GM12801 (cell line): Measurements from ENCODE around the gene SCG5.

Experiments
- TF ChIP-seq, protein P1 (sequence below): IDR thresholded peaks from one replicate; pipeline ENCODE4 v1.5.1; 2011; ENCODE audit warnings: control low read depth; ENCODE audit not compliant: insufficient read length; ENCODE audit errors: extremely low read depth

Gene SCG5

DNA sequence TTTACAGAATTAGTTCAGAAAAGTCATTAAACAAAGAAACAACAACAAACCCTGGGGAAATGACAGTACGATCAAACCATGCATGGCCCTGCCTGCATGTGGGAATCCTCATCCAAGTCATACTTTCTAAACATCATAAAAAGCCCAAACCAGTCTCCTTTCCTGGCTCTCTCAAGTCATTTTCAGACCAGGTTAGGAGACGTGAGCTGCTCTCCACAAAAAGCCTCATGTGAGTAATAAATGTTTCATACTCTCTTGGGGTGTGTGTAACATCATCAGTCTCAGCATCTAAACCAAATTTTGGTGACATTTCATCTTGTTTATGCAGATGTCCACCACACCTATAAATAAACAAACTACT is 95.2 kb downstream of the SCG5 start:
- TF ChIP-seq, protein P1, sequence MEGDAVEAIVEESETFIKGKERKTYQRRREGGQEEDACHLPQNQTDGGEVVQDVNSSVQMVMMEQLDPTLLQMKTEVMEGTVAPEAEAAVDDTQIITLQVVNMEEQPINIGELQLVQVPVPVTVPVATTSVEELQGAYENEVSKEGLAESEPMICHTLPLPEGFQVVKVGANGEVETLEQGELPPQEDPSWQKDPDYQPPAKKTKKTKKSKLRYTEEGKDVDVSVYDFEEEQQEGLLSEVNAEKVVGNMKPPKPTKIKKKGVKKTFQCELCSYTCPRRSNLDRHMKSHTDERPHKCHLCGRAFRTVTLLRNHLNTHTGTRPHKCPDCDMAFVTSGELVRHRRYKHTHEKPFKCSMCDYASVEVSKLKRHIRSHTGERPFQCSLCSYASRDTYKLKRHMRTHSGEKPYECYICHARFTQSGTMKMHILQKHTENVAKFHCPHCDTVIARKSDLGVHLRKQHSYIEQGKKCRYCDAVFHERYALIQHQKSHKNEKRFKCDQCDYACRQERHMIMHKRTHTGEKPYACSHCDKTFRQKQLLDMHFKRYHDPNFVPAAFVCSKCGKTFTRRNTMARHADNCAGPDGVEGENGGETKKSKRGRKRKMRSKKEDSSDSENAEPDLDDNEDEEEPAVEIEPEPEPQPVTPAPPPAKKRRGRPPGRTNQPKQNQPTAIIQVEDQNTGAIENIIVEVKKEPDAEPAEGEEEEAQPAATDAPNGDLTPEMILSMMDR: no peak

- TF ChIP-seq, protein P1: no peak
Observed at GRCh38 chr15:32737304-32737703, 95.8 kb downstream of the SCG5 start.

- TF ChIP-seq, protein P1: no peak
Observed at GRCh38 chr15:32738666-32739065, 97.2 kb downstream of the SCG5 start.

GRCh38 chr15:32739522-32740063 is 98.1 kb downstream of the SCG5 start:
- TF ChIP-seq, protein P1: no peak

DNA sequence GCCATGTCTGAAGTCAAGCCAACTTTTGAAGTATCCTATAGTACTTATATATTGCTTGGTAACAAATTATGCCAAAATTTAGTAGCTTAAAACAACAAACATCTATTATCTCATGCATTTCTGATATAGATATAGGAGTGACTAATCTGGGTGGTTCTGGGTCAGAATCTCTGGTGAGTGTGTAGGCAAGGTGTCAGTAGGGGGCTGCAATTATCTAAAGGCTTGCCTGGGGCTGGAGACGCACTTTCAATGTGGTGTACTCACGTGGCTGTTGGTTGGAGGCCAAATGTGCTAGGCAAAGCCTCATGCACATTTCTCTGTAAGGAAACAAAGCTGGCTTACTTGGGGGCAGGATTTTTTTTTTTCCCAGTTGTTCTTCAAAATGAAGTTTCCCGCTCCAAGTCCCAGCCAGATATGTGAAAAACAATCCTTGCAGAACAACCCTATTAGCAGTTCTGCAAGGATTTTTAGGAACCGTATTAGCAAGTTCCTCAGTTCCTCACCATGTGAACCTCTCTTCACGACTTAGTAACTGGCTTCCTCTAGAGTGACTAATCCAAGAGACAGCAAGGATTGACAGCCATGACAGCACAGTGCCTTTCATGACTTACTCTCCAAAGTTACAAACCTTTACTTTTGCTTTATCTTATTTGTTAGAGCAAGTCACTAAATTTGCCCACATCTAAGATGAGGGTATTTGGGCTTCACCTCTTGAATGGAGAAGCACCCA is 102.1 kb downstream of the SCG5 start:
- TF ChIP-seq, protein P1: no peak

DNA sequence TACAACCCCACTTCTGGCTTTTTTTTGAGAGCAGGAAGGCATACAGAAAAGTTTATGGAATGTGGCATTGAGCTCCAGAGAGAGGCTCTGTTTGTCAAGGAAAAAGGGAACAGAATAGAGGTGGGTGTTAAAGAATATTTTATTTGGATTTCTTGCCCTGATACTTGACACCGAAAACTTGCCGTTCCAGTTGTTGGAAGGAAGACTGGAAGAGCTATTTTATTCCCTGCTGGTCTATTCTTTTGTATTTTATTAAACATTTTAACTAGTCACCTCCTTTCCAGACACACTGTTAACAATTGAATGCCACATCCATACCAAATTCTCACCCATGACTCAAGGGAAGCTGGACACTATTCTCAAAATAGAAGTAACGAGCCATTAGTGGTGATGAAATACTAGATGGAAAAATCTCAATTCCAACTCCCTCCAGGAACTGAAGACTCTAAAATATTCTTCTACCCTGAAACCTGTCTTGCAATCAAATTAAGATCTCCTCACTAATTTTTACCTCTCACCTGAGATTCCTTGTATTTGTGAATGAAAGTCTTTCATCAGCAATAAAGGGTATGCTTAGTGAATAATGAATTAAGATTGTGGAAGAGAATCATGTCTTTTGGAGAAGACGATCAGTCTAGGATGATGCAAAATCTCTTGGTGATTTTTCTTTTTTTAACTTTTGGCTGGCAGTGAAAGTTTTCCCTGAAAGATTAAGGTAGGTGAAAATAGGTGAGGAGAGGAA is 104.8 kb downstream of the SCG5 start:
- TF ChIP-seq, protein P1: no peak
